ENCODE data around the gene AXL.

- TF ChIP-seq CTCF (IDR thresholded peaks at IDR 0.05), result no peak
- no peak for TF ChIP-seq POLR2A (IDR thresholded peaks at IDR 0.05)
Observed at GRCh38 chr19:41232686-41233085, 13.7 kb downstream of the AXL start.

Measured in uterus (tissue), 2 donors.